Naive thymus-derived CD8-positive, alpha-beta T cell (primary cell): ENCODE measurements around the gene MCM5. TPM values are rescaled to one million over a fixed set of nuclear protein-coding genes. Genes with fewer than 3 reads are reported as not detected.

ENCODE experiments used
- polyA plus RNA-seq, 3 donors: library from polyadenylated mRNA; unstranded; fragments of 300-500 nt; fragmentation: Illumina TruSeq; gene quantifications; one replicate each; pipeline ENCODE4 v1.2.3, GENCODE V29; 2021
- total RNA-seq, 8 experiments: library from RNA in 2 of 8; stranded (reverse) in 2 of 8; gene quantifications; one replicate each; pipeline ENCODE4 v1.2.3 and lab custom pipeline; 2021 to 2026

MCM5 gene
- total and polyA plus RNA-seq, 5 experiments from 2014 or later, result 22.3 to 68.1 (median 25.6) TPM

Other genes starting within 250 kb of the MCM5 start
- 10 to 100 TPM; 29.5 to 32.6 TPM for gene HMGXB4, start 142.6 kb upstream of the MCM5 start, total RNA-seq
- gene HMGXB4, start 142.6 kb upstream of the MCM5 start, polyA plus RNA-seq, result 10 to 100 TPM in 2 of 3 donors, 1 to 10 TPM in 1; 7.9 to 17.8 (median 11.0) TPM
- gene TOM1, start 100.2 kb upstream of the MCM5 start, total RNA-seq, result 10 to 100 TPM; 45.9 to 47.8 TPM
- 10 to 100 TPM; 26.6 to 29.6 (median 29.2) TPM for gene TOM1, start 100.2 kb upstream of the MCM5 start, polyA plus RNA-seq
- 1 to 10 TPM; 2.6 to 3.1 TPM for gene HMOX1, start 19.0 kb upstream of the MCM5 start, total RNA-seq
- gene HMOX1, start 19.0 kb upstream of the MCM5 start, polyA plus RNA-seq, result under 1 TPM in 1 of 3 donors, not detected in 2; 0.65 TPM
- not detected for gene RASD2, start 140.7 kb downstream of the MCM5 start, total RNA-seq
- under 1 TPM in 1 of 3 donors, not detected in 2; 0.11 TPM for gene RASD2, start 140.7 kb downstream of the MCM5 start, polyA plus RNA-seq
- gene MB, start 217.2 kb downstream of the MCM5 start, total RNA-seq, result not detected
- gene MB, start 217.2 kb downstream of the MCM5 start, polyA plus RNA-seq, result not detected
- gene APOL6, start 248.3 kb downstream of the MCM5 start, total RNA-seq, result 10 to 100 TPM; 37.7 to 40.5 TPM
- gene APOL6, start 248.3 kb downstream of the MCM5 start, polyA plus RNA-seq, result 10 to 100 TPM; 13.6 to 20.8 (median 15.5) TPM